H9 (cell line): Measurements from ENCODE around the gene ZNF678. TPM values are rescaled to one million over a fixed set of nuclear protein-coding genes. Genes with fewer than 3 reads are reported as not detected.

ENCODE experiments used
- DNase-seq: peaks from one replicate; pipeline ENCODE4 v3.0.0-alpha.2; 2017
- H2AFZ ChIP-seq: one replicate; pipeline ENCODE4 v1.6.1; 2013; ENCODE audit warnings: mild to moderate bottlenecking, low read length, control low read depth, moderate library complexity
- H2AK5ac ChIP-seq: 2 replicates; pipeline ENCODE4 v1.6.1; 2013; ENCODE audit warnings: low read length, control low read depth, mixed read lengths; ENCODE audit not compliant: insufficient read length
- H2BK120ac ChIP-seq: one replicate; pipeline ENCODE4 v1.6.1; 2013; ENCODE audit warnings: low read depth, mild to moderate bottlenecking, low read length, control low read depth, inconsistent platforms; ENCODE audit not compliant: poor library complexity, severe bottlenecking
- H2BK12ac ChIP-seq: 2 replicates; pipeline ENCODE4 v1.6.1; 2013; ENCODE audit warnings: low read length, control low read depth, mixed read lengths, low read depth; ENCODE audit not compliant: insufficient read length
- H2BK15ac ChIP-seq: 2 replicates; pipeline ENCODE4 v1.6.1; 2013; ENCODE audit warnings: low read depth, low read length, control low read depth
- H2BK20ac ChIP-seq: one replicate; pipeline ENCODE4 v1.6.1; 2013; ENCODE audit warnings: low read depth, mild to moderate bottlenecking, low read length, control low read depth, inconsistent platforms; ENCODE audit not compliant: poor library complexity, severe bottlenecking
- H2BK5ac ChIP-seq: 2 replicates; pipeline ENCODE4 v1.6.1; 2013; ENCODE audit warnings: low read length, control low read depth, mixed read lengths; ENCODE audit not compliant: insufficient read length
- H3K14ac ChIP-seq: 2 replicates; pipeline ENCODE4 v1.6.1; 2013; ENCODE audit warnings: low read length, control low read depth; ENCODE audit not compliant: insufficient read depth
- H3K18ac ChIP-seq: 2 replicates; pipeline ENCODE4 v1.6.1; 2013; ENCODE audit warnings: low read depth, mild to moderate bottlenecking, mixed read lengths, low read length, control low read depth; ENCODE audit not compliant: insufficient read length
- H3K23ac ChIP-seq: 2 replicates; pipeline ENCODE4 v1.6.1; 2013; ENCODE audit warnings: low read length, control low read depth, mixed read lengths, low read depth; ENCODE audit not compliant: insufficient read length
- H3K23me2 ChIP-seq: 2 replicates; pipeline ENCODE4 v1.6.1; 2013; ENCODE audit warnings: low read depth, mild to moderate bottlenecking, mixed read lengths, low read length, control low read depth; ENCODE audit not compliant: insufficient read length, poor library complexity, severe bottlenecking
- H3K27ac ChIP-seq: 2 replicates; pipeline ENCODE4 v1.5.1; 2013; ENCODE audit warnings: low read length, control low read depth, mixed read lengths, low read depth; ENCODE audit not compliant: insufficient read length
- H3K27me3 ChIP-seq: 2 replicates; pipeline ENCODE4 v1.6.1; 2013; ENCODE audit warnings: low read length, control low read depth, inconsistent platforms; ENCODE audit not compliant: insufficient read depth
- H3K4ac ChIP-seq: 2 replicates; pipeline ENCODE4 v1.6.1; 2013; ENCODE audit warnings: low read depth, mild to moderate bottlenecking, control low read depth, inconsistent platforms, low read length, moderate library complexity
- H3K4me1 ChIP-seq: 2 replicates; pipeline ENCODE4 v1.6.1; 2013; ENCODE audit warnings: low read length, control low read depth, inconsistent platforms; ENCODE audit not compliant: insufficient read depth
- H3K4me2 ChIP-seq: 2 replicates; pipeline ENCODE4 v1.6.1; 2013; ENCODE audit warnings: low read length, control low read depth, mixed read lengths; ENCODE audit not compliant: insufficient read length, insufficient read depth
- H3K56ac ChIP-seq: 2 replicates; pipeline ENCODE4 v1.6.1; 2013; ENCODE audit warnings: low read depth, mild to moderate bottlenecking, mixed read lengths, low read length, control low read depth; ENCODE audit not compliant: insufficient read length
- H3K79me1 ChIP-seq: 2 replicates; pipeline ENCODE4 v1.6.1; 2013; ENCODE audit warnings: low read depth, mild to moderate bottlenecking, moderate library complexity, low read length, control low read depth, inconsistent platforms; ENCODE audit not compliant: insufficient read depth, poor library complexity, severe bottlenecking
- H3K79me2 ChIP-seq: 2 replicates; pipeline ENCODE4 v1.6.1; 2013; ENCODE audit warnings: low read length, control low read depth, inconsistent platforms; ENCODE audit not compliant: insufficient read depth
- H3K9ac ChIP-seq: 2 replicates; pipeline ENCODE4 v1.6.1; 2013; ENCODE audit warnings: low read length, control low read depth, mixed read lengths; ENCODE audit not compliant: insufficient read length; ENCODE audit errors: extremely low read depth
- H3K9me3 ChIP-seq: one replicate; pipeline ENCODE4 v1.6.1; 2013; ENCODE audit warnings: low read depth, low read length, inconsistent platforms; ENCODE audit not compliant: control insufficient read depth
- H3T11ph ChIP-seq: one replicate; pipeline ENCODE4 v1.6.1; 2013; ENCODE audit warnings: mild to moderate bottlenecking, low read length, control low read depth, inconsistent platforms
- H4K20me1 ChIP-seq: one replicate; pipeline ENCODE4 v1.6.1; 2013; ENCODE audit not compliant: control insufficient read depth, insufficient read length, insufficient read depth
- H4K5ac ChIP-seq: 2 replicates; pipeline ENCODE4 v1.6.1; 2013; ENCODE audit warnings: low read depth, mild to moderate bottlenecking, mixed read lengths, low read length, control low read depth; ENCODE audit not compliant: insufficient read length
- H4K8ac ChIP-seq: replicated peaks from 2 replicates; pipeline ENCODE4 v1.6.1; 2013; ENCODE audit warnings: low read length, control low read depth, mixed read lengths, low read depth; ENCODE audit not compliant: insufficient read length
- H4K91ac ChIP-seq: 2 replicates; pipeline ENCODE4 v1.6.1; 2013; ENCODE audit warnings: low read depth, mild to moderate bottlenecking, moderate library complexity, mixed read lengths, low read length, control low read depth; ENCODE audit not compliant: insufficient read length
- H3K27ac Mint-ChIP-seq, 3 experiments: 2 replicates in 2 of 3; 3 replicates in 1 of 3; pipeline ENCODE4 v1.8.0; 2020 to 2021; ENCODE audit warnings: mixed read lengths in 3 of 3, mild to moderate bottlenecking in 1 of 3, moderate library complexity in 1 of 3
- H3K27me3 Mint-ChIP-seq: 2 replicates; pipeline ENCODE4 v1.8.0; 2021; ENCODE audit warnings: low read depth, mild to moderate bottlenecking, moderate library complexity, mixed read lengths
- H3K36me3 Mint-ChIP-seq, 3 experiments: 2 replicates in 2 of 3; 3 replicates in 1 of 3; pipeline ENCODE4 v1.8.0; 2020 to 2021; ENCODE audit warnings: low read depth in 3 of 3, mixed read lengths in 3 of 3; ENCODE audit not compliant: insufficient read depth in 1 of 3
- H3K4me1 Mint-ChIP-seq, 2 experiments: 2 replicates each; pipeline ENCODE4 v1.8.0; 2020; ENCODE audit warnings: mixed read lengths in 2 of 2
- H3K4me3 Mint-ChIP-seq, 2 experiments: 2 replicates in 1 of 2; 3 replicates in 1 of 2; pipeline ENCODE4 v1.8.0; 2020 to 2021; ENCODE audit warnings: mild to moderate bottlenecking in 2 of 2, mixed read lengths in 2 of 2, moderate library complexity in 1 of 2
- H3K9me3 Mint-ChIP-seq, 2 experiments: 2 replicates in 1 of 2; 3 replicates in 1 of 2; pipeline ENCODE4 v1.8.0; 2020; ENCODE audit warnings: mild to moderate bottlenecking in 2 of 2, mixed read lengths in 2 of 2, moderate library complexity in 1 of 2
- CTCF ChIP-seq: fragments of 200-600 bp; sonication (generic); conservative IDR thresholded peaks from 3 replicates; pipeline ENCODE4 v1.8.0; 2021; ENCODE audit warnings: antibody characterized with exemption, mild to moderate bottlenecking
- WGBS: extraction: QIAGEN DNeasy Blood & Tissue Kit; methylation state at CpG from one replicate; pipeline ENCODE4 v1.1.7; 2013; ENCODE audit warnings: missing lambda C conversion rate, low lambda C conversion rate, mixed read lengths; ENCODE audit not compliant: insufficient read length; ENCODE audit errors: extremely low coverage; 5-methylcytosine and 5-hydroxymethylcytosine counted together
- total RNA-seq: library from RNA; stranded (reverse); gene quantifications from 2 replicates; pipeline ENCODE4 v1.2.1, GENCODE V29; 2021

ZNF678 gene
- total RNA-seq, 1 experiment from 2014 or later, result 25.3 TPM

DNA sequence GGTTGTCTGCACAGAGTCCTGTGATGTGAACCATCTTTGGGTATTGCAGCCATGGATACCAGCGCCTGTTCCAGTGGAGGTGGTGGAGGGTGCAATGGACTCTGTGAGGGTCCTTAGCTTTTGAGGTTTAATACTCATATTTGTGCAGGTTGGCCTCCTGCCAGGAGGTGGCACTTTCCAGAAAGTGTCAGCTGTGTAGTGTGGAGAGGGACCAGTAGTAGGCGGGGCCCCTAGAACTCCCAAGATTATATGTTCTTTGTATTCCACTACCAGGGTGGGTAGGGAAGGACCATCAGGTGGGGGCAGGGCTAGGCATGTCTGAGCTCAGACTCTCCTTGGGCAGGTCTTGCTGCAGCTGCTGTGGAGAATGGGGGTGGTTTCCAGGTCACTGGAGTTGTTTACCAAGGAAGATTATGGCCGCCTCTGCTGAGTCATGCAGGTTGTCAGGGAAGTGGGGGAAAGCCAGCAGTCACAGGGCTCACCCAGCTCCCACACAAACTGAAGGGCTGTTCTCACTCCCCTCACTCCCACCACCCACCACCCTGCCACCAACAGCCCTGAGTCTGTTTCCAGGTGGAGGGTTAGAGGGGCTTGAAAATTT lies 31.2 kb upstream of the ZNF678 start:
- peaks cover 77 to 83% of the 10 kb centered on the region in 2 experiments for H3K9me3 Mint-ChIP-seq
- Histone ChIP-seq H3K9me3 (peaks cover 10% of the 10 kb centered on the region), H3K23me2 (no peaks in the 10 kb centered on the region), H2AK5ac (no peak overlapping the region), H4K8ac (no peak overlapping the region), H2BK15ac (no peak overlapping the region), H3K18ac (no peak overlapping the region), H3K27ac (no peak overlapping the region), H3K56ac (no peak overlapping the region), H3K79me1 (no peaks in the 10 kb centered on the region), H4K5ac (no peak overlapping the region), H3K4me1 (no peaks in the 10 kb centered on the region), H4K91ac (no peak overlapping the region), H3T11ph (no peak overlapping the region), H3K23ac (no peak overlapping the region), H3K79me2 (no peaks in the 10 kb centered on the region), H3K9ac (no peak overlapping the region), H3K4ac (no peak overlapping the region), H2BK120ac (no peak overlapping the region), H2BK20ac (no peak overlapping the region), H4K20me1 (no peaks in the 10 kb centered on the region), H3K14ac (no peak overlapping the region), H3K27me3 (no peaks in the 10 kb centered on the region), H2BK5ac (no peak overlapping the region), H2BK12ac (no peak overlapping the region), H3K4me2 (no peak overlapping the region), H2AFZ (no peak overlapping the region)
- DNase-seq, result no peak
- no peak overlapping the region for H3K4me3 Mint-ChIP-seq
- no peaks in the 10 kb centered on the region for H3K4me1 Mint-ChIP-seq
- peaks cover 16 to 58% (median 48%) of the 10 kb centered on the region in 3 experiments for H3K36me3 Mint-ChIP-seq
- H3K27ac Mint-ChIP-seq, result no peak overlapping the region
- no peak for TF ChIP-seq CTCF
- no CpG with 5 or more reads among the region's 3 CpGs for WGBS
- peaks cover 47% of the 10 kb centered on the region for H3K27me3 Mint-ChIP-seq
